Measurements from ENCODE around the gene ANKLE2. TPM values are rescaled to one million over a fixed set of nuclear protein-coding genes. Genes with fewer than 3 reads are reported as not detected.
"Not testable (repeated sequence)": the region's sequence is repeated elsewhere in the genome, so short reads cannot be mapped to it uniquely, and the experiment has no call there.

The ANKLE2 gene
- total and polyA plus RNA-seq, 2 donors, result 45.4 to 62.5 TPM

DNA sequence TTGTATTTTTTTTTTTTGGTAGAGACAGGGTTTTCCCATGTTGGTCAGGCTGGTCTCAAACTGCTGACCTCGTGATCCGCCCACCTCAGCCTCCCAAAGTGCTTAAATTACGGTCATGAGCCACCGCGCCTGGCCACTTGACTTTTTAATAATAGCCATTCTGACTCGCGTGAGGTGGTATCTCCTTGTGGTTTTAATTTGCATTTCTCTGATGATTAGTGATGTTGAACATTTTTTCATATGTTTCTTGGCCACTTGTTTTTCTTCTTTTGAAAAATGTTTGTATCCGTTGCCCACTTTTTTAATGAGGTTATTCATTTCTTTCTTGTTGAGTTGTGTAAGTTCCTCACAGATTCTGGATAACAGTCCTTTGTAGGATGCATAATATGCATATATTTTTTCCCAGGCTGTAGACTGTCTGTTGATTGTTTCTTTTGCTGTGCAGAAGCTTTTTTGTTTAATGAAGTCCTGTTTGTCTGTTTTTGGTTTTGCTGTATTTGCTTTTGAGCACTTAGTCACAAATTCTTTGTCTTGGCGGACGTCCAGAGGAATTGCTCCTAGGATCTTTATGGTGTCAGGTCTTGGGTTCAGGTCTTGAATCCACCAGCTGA, 61.3 kb downstream of the ANKLE2 start:
- no peak overlapping the region for H3K27ac ChIP-seq (ENCODE audit: low read depth in 1 of 2, low read length in 1 of 2)
- 98% methylated on average over 10 of the region's 10 CpGs for WGBS
- DNase-seq (ENCODE audit: low read depth in 6 of 9, low spot score in 9 of 9), result no peak
- no peak overlapping the region for H3K4me3 ChIP-seq (ENCODE audit: low read length in 2 of 2)
- no peaks in the 10 kb centered on the region for H3K4me1 ChIP-seq (ENCODE audit: control insufficient read depth in 2 of 2, insufficient read depth in 2 of 2, low read length in 2 of 2)
- H3K36me3 ChIP-seq (ENCODE audit: control insufficient read depth in 2 of 2, insufficient read depth in 2 of 2, low read length in 1 of 2), result peaks cover 54 to 59% of the 10 kb centered on the region in 2 donors
- no peaks in the 10 kb centered on the region for H3K27me3 ChIP-seq (ENCODE audit: control insufficient read depth in 2 of 2, insufficient read depth in 1 of 2, low read length in 1 of 2)
- H3K9me3 ChIP-seq (ENCODE audit: control insufficient read depth in 2 of 2, insufficient read depth in 1 of 2, low read length in 1 of 2), result no peaks in the 10 kb centered on the region

DNA sequence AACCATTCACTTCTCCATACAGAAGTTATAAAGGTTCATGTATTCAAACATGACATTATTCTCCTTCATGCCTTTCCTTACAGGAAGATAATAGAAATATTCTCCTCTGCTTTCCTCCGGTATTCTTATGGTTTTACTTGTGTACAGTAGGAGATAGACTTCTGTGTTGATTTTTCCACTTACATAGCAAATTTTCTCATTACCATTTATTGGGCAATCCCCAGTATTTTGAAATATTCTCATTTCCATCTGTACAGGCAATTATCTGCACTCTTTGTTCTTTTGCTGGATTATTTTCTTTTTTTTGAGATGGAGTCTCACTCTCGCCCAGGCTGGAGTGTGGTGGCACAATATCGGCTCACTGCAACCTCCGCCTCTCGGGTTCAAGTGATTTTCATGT, 63.3 kb downstream of the ANKLE2 start:
- no peaks in the 10 kb centered on the region for H3K4me1 ChIP-seq (ENCODE audit: control insufficient read depth in 2 of 2, insufficient read depth in 2 of 2, low read length in 2 of 2)
- DNase-seq (ENCODE audit: low read depth in 6 of 9, low spot score in 9 of 9), result no peak
- no peaks in the 10 kb centered on the region for H3K27me3 ChIP-seq (ENCODE audit: control insufficient read depth in 2 of 2, insufficient read depth in 1 of 2, low read length in 1 of 2)
- H3K36me3 ChIP-seq (ENCODE audit: control insufficient read depth in 2 of 2, insufficient read depth in 2 of 2, low read length in 1 of 2), result peaks cover 46 to 48% of the 10 kb centered on the region in 2 donors
- WGBS, result 88% methylated on average over 5 of the region's 5 CpGs
- no peak overlapping the region for H3K4me3 ChIP-seq (ENCODE audit: low read length in 2 of 2)
- H3K9me3 ChIP-seq (ENCODE audit: control insufficient read depth in 2 of 2, insufficient read depth in 1 of 2, low read length in 1 of 2), result no peaks in the 10 kb centered on the region
- no peak overlapping the region for H3K27ac ChIP-seq (ENCODE audit: low read depth in 1 of 2, low read length in 1 of 2)

DNA sequence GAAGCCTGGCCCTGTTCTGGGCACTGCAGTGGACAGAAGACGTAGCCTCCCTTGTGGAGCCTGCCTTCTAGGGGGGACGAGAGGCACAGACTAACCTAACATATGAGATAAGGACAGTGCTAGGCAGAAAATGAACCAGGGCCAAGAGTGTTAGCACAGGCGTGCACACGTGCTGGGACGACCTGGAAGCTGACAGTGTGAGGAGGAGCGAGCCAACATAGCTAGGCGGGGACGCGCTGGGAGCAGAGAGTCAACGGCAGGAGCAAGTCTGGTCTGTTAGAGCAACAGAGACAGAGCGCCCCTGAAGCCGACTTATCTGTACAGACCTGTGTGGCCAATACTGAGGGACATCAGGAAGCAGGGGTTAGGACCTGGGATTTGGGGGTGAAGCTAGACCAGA, 66.2 kb downstream of the ANKLE2 start:
- Histone ChIP-seq H3K4me3 (ENCODE audit: low read length in 2 of 2) (no peak overlapping the region), H3K36me3 (ENCODE audit: control insufficient read depth in 2 of 2, insufficient read depth in 2 of 2, low read length in 1 of 2) (peaks cover 29 to 37% of the 10 kb centered on the region in 2 donors), H3K27ac (ENCODE audit: low read depth in 1 of 2, low read length in 1 of 2) (no peak overlapping the region), H3K9me3 (ENCODE audit: control insufficient read depth in 2 of 2, insufficient read depth in 1 of 2, low read length in 1 of 2) (no peaks in the 10 kb centered on the region), H3K27me3 (ENCODE audit: control insufficient read depth in 2 of 2, insufficient read depth in 1 of 2, low read length in 1 of 2) (no peaks in the 10 kb centered on the region), H3K4me1 (ENCODE audit: control insufficient read depth in 2 of 2, insufficient read depth in 2 of 2, low read length in 2 of 2) (no peaks in the 10 kb centered on the region)
- no peak for DNase-seq (ENCODE audit: low read depth in 6 of 9, low spot score in 9 of 9)
- 94% methylated on average over 12 of the region's 12 CpGs for WGBS

DNA sequence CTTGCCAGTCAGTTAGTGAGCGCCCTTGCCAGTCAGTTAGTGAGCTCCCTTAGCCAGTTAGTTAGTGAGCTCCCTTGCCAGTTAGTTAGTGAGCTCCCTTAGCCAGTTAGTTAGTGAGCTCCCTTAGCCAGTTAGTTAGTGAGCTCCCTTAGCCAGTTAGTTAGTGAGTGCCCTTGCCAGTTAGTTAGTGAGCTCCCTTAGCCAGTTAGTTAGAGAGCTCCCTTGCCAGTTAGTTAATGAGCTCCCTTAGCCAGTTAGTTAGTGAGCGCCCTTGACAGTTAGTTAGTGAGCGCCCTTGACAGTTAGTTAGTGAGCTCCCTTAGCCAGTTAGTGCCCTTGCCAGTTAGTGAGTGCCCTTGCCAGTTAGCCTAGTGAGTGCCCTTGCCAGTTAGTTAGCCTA, 66.7 kb downstream of the ANKLE2 start:
- not testable (repeated sequence) for DNase-seq (ENCODE audit: low read depth in 6 of 9, low spot score in 9 of 9); H3K4me3 ChIP-seq (ENCODE audit: low read length in 2 of 2); H3K27ac ChIP-seq (ENCODE audit: low read depth in 1 of 2, low read length in 1 of 2); H3K9me3 ChIP-seq (ENCODE audit: control insufficient read depth in 2 of 2, insufficient read depth in 1 of 2, low read length in 1 of 2); H3K4me1 ChIP-seq (ENCODE audit: control insufficient read depth in 2 of 2, insufficient read depth in 2 of 2, low read length in 2 of 2); H3K27me3 ChIP-seq (ENCODE audit: control insufficient read depth in 2 of 2, insufficient read depth in 1 of 2, low read length in 1 of 2)
- WGBS, result 97% methylated on average over 3 of the region's 3 CpGs
- H3K36me3 ChIP-seq (ENCODE audit: control insufficient read depth in 2 of 2, insufficient read depth in 2 of 2, low read length in 1 of 2), result peaks cover 29 to 37% of the 10 kb centered on the region in 2 donors

- not testable (repeated sequence) for DNase-seq (ENCODE audit: low read depth in 6 of 9, low spot score in 9 of 9); H3K27ac ChIP-seq (ENCODE audit: low read depth in 1 of 2, low read length in 1 of 2); H3K27me3 ChIP-seq (ENCODE audit: control insufficient read depth in 2 of 2, insufficient read depth in 1 of 2, low read length in 1 of 2); H3K4me3 ChIP-seq (ENCODE audit: low read length in 2 of 2); H3K9me3 ChIP-seq (ENCODE audit: control insufficient read depth in 2 of 2, insufficient read depth in 1 of 2, low read length in 1 of 2); H3K4me1 ChIP-seq (ENCODE audit: control insufficient read depth in 2 of 2, insufficient read depth in 2 of 2, low read length in 2 of 2)
- H3K36me3 ChIP-seq (ENCODE audit: control insufficient read depth in 2 of 2, insufficient read depth in 2 of 2, low read length in 1 of 2), result peaks cover 21 to 31% of the 10 kb centered on the region in 2 donors
- WGBS, result 96% methylated on average over 3 of the region's 3 CpGs
Observed at GRCh38 chr12:132692030-132692429, 69.6 kb downstream of the ANKLE2 start.

GRCh38 chr12:132690112-132690511, 71.5 kb downstream of the ANKLE2 start:
- H3K27me3 ChIP-seq (ENCODE audit: control insufficient read depth in 2 of 2, insufficient read depth in 1 of 2, low read length in 1 of 2), result no peaks in the 10 kb centered on the region
- H3K36me3 ChIP-seq (ENCODE audit: control insufficient read depth in 2 of 2, insufficient read depth in 2 of 2, low read length in 1 of 2), result peaks cover 2 to 16% of the 10 kb centered on the region in 2 donors
- H3K4me3 ChIP-seq (ENCODE audit: low read length in 2 of 2), result no peak overlapping the region
- 98% methylated on average over 9 of the region's 9 CpGs for WGBS
- no peak for DNase-seq (ENCODE audit: low read depth in 6 of 9, low spot score in 9 of 9)
- no peaks in the 10 kb centered on the region for H3K9me3 ChIP-seq (ENCODE audit: control insufficient read depth in 2 of 2, insufficient read depth in 1 of 2, low read length in 1 of 2)
- H3K4me1 ChIP-seq (ENCODE audit: control insufficient read depth in 2 of 2, insufficient read depth in 2 of 2, low read length in 2 of 2), result peaks cover 0 to 9% of the 10 kb centered on the region in 2 donors
- no peak overlapping the region for H3K27ac ChIP-seq (ENCODE audit: low read depth in 1 of 2, low read length in 1 of 2)

- peaks cover 0 to 9% of the 10 kb centered on the region in 2 donors for H3K4me1 ChIP-seq (ENCODE audit: control insufficient read depth in 2 of 2, insufficient read depth in 2 of 2, low read length in 2 of 2)
- DNase-seq (ENCODE audit: low read depth in 6 of 9, low spot score in 9 of 9), result no peak
- H3K9me3 ChIP-seq (ENCODE audit: control insufficient read depth in 2 of 2, insufficient read depth in 1 of 2, low read length in 1 of 2), result no peaks in the 10 kb centered on the region
- peaks cover 0 to 14% of the 10 kb centered on the region in 2 donors for H3K36me3 ChIP-seq (ENCODE audit: control insufficient read depth in 2 of 2, insufficient read depth in 2 of 2, low read length in 1 of 2)
- no peaks in the 10 kb centered on the region for H3K27me3 ChIP-seq (ENCODE audit: control insufficient read depth in 2 of 2, insufficient read depth in 1 of 2, low read length in 1 of 2)
- no peak overlapping the region for H3K4me3 ChIP-seq (ENCODE audit: low read length in 2 of 2)
- 92% methylated on average over 18 of the region's 18 CpGs for WGBS
- no peak overlapping the region for H3K27ac ChIP-seq (ENCODE audit: low read depth in 1 of 2, low read length in 1 of 2)
Observed at GRCh38 chr12:132689227-132689626, 72.4 kb downstream of the ANKLE2 start.

DNA sequence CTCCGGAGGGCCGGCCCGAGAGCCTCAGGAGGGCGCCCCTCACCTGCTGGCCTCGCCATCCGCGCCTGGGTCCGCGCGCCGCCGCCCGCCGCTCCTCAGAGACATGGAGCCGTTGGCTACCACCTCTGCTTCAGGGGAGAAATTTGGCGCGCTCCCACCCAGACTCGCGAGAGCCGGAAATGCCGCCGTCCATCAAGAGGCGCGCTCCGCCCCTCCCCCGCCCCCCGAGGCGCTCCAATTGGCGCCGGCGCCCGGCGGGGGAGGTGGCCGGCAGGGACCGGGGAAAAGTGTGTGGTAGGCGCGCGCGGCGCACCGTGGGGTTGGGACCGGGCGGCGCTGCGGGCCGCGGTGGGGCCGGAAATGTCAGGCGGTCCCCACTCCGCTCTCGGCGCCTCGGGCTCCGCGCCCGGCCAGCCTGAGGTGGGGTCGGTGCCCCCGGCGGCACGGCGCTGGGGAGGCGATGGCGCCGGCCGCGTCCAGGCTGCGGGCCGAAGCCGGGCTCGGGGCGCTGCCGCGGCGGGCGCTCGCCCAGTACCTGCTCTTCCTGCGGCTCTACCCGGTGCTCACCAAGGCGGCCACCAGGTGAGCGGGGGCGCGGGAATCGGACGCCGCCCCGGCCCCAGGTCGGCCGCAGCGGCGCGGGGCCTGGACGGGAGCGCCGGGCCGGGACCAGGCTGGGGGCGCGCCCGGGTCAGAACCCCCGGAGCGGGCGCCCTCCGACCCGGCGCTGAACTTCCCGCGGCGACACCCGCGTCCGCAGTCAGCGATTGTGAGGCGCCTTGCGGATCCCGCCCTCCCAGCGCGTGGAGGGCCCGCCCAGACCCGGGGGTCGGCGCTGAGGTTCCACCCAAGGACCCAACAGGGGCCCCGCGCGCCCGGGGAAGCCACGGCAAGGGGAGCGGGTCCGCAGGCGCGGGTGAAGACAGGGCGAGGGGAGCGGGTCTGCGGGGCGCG, 74.1 kb downstream of the ANKLE2 start, which contains the start of the genes POLE and PXMP2:
Gene POLE, minus strand, starts transcription at position 132 of the 954 bp plus-strand sequence. Its CDS starts 27 bp downstream, at position 105.
Gene PXMP2, plus strand, starts transcription at position 377 of the 954 bp plus-strand sequence. Its CDS starts 84 bp downstream, at position 461.
- Histone ChIP-seq H3K9me3 (ENCODE audit: control insufficient read depth in 2 of 2, insufficient read depth in 1 of 2, low read length in 1 of 2) (no peaks in the 10 kb centered on the region), H3K27me3 (ENCODE audit: control insufficient read depth in 2 of 2, insufficient read depth in 1 of 2, low read length in 1 of 2) (no peaks in the 10 kb centered on the region), H3K4me1 (ENCODE audit: control insufficient read depth in 2 of 2, insufficient read depth in 2 of 2, low read length in 2 of 2) (peaks cover 0 to 9% of the 10 kb centered on the region in 2 donors), H3K27ac (ENCODE audit: low read depth in 1 of 2, low read length in 1 of 2) (peak within 1 kb of the TSS in 1 of 2 donors; percentile 60), H3K36me3 (ENCODE audit: control insufficient read depth in 2 of 2, insufficient read depth in 2 of 2, low read length in 1 of 2) (peaks cover 2 to 17% of the 10 kb centered on the region in 2 donors), H3K4me3 (ENCODE audit: low read length in 2 of 2) (peak within 1 kb of the TSS; percentile 52 to 90)
- WGBS, result under 1% methylated on average over 134 of the region's 134 CpGs
- peak; percentile 75 to 98 (median 95) for DNase-seq (ENCODE audit: low read depth in 6 of 9, low spot score in 9 of 9)

DNA sequence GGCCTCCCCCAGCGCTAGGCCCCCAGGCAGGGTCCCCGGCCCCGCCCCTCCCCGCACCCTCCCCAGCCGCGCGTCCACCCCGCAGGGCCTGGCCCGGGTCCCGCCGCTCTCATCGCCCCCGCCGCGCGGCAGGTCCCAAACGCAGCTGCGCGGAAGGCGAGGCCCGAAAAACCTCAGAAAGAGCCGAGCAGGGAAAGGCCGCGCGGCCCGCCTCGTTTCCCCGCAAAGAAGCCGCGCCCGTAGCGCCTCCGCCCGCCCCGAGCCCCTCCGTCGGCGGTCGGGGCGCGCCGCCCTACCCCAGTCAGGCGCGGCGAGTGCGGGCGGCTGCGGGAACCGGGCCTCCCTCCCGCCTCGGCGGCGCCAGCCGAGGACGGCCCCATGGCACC, 74.8 kb downstream of the ANKLE2 start:
- no peaks in the 10 kb centered on the region for H3K9me3 ChIP-seq (ENCODE audit: control insufficient read depth in 2 of 2, insufficient read depth in 1 of 2, low read length in 1 of 2)
- H3K4me1 ChIP-seq (ENCODE audit: control insufficient read depth in 2 of 2, insufficient read depth in 2 of 2, low read length in 2 of 2), result peaks cover 0 to 9% of the 10 kb centered on the region in 2 donors
- peak overlapping the region in 1 of 2 donors; percentile 60 for H3K27ac ChIP-seq (ENCODE audit: low read depth in 1 of 2, low read length in 1 of 2)
- H3K4me3 ChIP-seq (ENCODE audit: low read length in 2 of 2), result peak overlapping the region; percentile 52 to 90
- WGBS, result under 1% methylated on average over 55 of the region's 55 CpGs
- DNase-seq (ENCODE audit: low read depth in 6 of 9, low spot score in 9 of 9), result peak in 1 of 9 donors; percentile 25
- peaks cover 2 to 16% of the 10 kb centered on the region in 2 donors for H3K36me3 ChIP-seq (ENCODE audit: control insufficient read depth in 2 of 2, insufficient read depth in 2 of 2, low read length in 1 of 2)
- no peaks in the 10 kb centered on the region for H3K27me3 ChIP-seq (ENCODE audit: control insufficient read depth in 2 of 2, insufficient read depth in 1 of 2, low read length in 1 of 2)
